Activated CD4-positive, alpha-beta T cell treated with anti-CD3 and anti-CD28 coated beads, Interleukin-2, amount 50 U/mL, for 48 hours (primary cell): Measurements from ENCODE around the gene PCYT1A.
"Not testable (repeated sequence)": the region's sequence is repeated elsewhere in the genome, so short reads cannot be mapped to it uniquely, and the experiment has no call there.

ENCODE experiments used
- DNase-seq, 2 experiments: peaks; one replicate each; pipeline ENCODE4 v3.0.0-alpha.2; 2020

Gene PCYT1A

GRCh38 chr3:196189566-196190347 lies 97.8 kb downstream of the PCYT1A start:
- DNase-seq: no peak

- peak in 1 of 2 experiments; percentile 50 for DNase-seq
Measured at GRCh38 chr3:196186651-196187573, 100.6 kb downstream of the PCYT1A start.

GRCh38 chr3:196184881-196185280 lies 102.6 kb downstream of the PCYT1A start:
- no peak for DNase-seq

GRCh38 chr3:196184169-196184432 lies 103.4 kb downstream of the PCYT1A start:
- not testable (repeated sequence) for DNase-seq

- DNase-seq: no peak
Measured at GRCh38 chr3:196181127-196181546, 106.4 kb downstream of the PCYT1A start.

GRCh38 chr3:196180346-196180745 lies 107.2 kb downstream of the PCYT1A start:
- no peak for DNase-seq
